HG03439 (cell line): ENCODE data around the gene SIRT7.

ENCODE experiments used
- ATAC-seq: cut with Tn5 transposase; IDR thresholded peaks from one replicate; pipeline ENCODE4 v1.9.1; 2021; ENCODE audit warnings: mild to moderate bottlenecking, moderate library complexity; ENCODE audit not compliant: unreplicated experiment

Gene SIRT7, protein sequence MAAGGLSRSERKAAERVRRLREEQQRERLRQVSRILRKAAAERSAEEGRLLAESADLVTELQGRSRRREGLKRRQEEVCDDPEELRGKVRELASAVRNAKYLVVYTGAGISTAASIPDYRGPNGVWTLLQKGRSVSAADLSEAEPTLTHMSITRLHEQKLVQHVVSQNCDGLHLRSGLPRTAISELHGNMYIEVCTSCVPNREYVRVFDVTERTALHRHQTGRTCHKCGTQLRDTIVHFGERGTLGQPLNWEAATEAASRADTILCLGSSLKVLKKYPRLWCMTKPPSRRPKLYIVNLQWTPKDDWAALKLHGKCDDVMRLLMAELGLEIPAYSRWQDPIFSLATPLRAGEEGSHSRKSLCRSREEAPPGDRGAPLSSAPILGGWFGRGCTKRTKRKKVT

DNA sequence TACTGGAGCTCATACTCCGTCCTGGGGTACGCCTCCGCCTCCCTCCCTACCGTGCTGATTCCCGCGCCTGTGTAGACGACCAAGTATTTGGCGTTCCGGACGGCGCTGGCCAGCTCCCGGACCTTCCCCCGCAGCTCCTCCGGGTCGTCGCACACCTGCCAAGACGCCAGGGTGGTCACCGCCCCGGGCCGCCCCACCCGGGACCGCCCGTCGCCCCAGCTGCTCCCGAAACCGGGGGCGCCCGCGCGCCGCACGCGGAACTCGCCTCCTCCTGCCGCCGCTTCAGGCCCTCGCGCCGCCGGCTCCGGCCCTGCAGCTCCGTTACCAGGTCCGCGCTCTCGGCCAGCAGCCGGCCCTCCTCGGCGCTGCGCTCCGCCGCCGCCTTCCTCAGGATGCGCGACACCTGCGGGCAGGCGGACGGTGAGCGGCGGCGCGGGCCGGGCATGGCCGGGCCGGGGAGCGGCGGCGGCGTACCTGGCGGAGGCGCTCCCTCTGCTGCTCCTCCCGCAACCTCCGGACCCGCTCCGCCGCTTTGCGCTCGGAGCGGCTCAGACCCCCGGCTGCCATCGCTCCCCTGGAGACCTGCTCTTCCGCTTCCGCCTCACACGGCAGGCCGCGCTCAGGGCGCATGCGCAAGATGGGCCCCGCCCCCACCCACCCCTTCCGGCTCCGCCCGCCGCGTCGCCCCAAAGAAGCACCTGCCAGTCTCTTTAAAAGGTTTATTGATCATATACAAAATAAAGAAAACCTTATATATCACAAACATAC, at the start of gene SIRT7:
SIRT7 (minus strand) TSS at position 612 of the 768 bp plus-strand sequence; CDS start at position 567, 45 bp downstream.
- peak; percentile 60 for ATAC-seq

DNA sequence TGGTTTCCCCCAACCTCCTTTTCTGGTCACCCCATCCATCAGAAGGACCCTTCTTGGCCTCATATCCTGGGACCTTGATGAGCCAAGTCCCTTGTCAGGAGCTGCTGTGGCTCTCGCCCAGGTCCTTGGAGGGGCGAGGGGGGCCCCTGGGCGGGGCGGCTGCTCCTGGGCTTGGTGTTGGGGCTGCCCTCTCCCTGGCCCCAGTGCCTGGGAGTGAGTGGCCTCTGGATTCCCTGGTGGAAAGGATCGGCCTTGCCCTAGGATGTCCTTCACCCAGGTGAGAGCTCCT, 49.2 kb upstream of the SIRT7 start:
- ATAC-seq = no peak

DNA sequence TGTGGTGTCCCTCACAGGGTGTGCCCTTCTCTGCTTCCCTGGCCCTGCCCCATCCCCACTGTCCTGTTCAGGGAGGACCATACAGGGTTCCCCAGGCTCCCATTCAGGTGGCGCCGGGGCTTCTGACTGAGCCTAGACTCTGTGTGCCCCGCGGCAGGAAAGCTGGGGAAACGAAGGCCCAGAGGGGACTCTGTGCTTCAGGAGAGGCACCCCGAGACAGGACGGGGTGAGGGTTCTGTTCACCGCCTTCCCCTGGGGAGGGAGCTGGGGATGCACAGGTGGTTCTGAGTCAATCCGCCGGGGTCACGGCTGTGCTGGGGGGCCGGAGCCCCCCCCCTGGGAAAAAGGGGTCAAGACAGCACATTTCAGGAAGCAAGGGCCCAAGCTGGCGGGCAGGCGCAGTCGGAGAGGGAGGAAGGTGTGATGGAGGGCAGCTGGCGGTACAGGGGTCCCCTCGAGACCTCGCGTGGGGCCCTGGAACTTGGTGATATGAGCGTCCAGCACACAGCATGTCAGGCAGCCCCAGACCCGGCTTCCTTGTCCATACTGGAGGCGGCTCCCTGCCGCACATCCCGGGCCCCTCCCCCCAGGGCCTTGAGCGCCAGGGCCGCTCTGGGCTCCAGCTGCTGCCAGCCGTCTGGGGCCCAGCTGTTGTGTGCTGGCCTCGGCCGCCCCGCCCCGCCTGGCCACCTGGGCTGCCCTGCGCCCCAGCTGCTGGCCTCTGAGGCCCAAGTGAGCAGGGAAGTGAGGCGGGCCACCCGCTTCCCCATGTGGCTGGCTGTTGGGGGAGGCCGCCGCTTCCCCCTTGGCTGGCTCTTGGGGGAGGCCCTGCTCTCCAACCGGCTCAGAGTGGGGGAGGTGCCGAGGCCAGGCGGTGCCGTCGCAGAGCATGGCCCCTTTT, 48.6 kb upstream of the SIRT7 start:
- no peak for ATAC-seq

DNA sequence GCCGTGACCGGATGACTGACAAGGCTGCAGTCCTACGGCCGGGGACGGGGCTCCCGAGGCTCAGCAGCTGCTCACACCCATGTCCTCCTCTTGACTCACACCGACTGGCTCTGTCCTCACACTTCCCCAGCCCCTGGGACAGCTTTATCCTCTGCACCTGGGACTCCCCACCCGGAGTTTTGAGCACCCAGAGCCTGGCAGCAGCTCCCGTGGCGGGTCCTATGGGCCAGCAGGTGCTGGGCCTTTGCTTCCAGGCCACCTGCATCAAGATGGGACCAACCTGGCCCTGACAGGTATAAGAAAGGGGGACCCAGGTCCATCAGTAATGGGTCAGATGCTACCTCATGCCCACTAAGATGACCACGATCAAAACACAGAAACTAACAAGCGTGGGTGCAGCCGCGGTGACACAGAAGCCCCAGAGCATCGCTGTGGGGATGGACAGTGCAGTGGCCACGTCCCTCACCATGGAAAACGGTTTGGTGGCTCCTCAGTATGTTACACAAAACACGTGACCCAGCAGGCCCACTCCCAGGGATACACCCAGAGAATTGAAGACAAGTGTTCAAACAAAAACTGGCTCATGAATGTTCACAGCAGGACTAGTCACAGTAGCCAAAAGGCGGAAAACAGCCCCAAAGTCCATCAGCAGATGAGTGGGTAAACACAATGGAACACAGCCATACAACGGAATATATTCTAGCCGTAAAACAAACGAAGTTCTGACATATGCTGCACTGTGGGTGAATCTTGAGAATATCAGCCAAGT, 46.3 kb upstream of the SIRT7 start:
- ATAC-seq = no peak

DNA sequence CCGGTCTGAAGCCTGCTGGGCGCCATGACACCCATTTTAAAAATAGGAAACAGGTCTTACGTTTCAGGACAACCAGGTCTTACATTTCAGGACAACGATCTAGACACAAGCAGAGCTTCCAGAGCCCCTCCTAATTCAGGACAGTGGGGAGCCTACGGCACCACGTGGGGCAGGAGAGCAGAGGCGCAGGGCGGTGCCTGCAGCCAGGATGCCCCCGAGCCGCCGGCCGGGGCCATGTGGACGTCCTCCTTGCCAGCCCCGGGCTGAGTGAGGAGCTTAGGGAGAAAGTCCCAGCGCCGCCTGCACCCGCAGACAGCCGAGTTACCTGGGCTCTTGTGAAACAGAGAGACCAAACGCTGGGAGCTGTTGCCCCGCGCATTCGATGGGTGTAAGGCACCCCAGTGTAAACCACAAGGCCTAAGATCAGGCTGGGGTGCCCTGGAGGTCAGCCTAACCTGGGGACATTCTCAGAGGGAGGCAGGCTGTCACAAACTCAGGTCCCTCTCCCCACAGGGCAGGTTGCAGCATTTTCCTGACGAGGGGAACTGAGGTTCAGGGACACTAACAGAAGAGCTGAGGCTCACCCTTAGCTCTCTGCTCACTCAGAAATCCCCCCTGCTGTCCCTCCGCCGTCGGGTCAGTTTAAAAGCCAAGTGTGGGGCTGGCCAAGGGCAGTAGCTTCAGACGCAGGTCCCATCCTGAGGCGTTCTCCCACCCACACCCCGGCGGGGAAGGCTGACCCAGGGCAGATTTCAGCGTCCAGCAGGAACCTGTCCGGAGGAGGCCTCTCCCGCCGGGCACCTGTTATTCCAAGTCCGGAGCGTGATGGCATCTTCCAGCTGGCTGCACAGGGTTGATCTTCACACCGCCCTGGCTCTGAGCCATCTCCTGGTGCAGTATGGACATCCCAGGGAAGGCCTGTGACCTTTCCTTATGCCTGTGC, 44.8 kb upstream of the SIRT7 start:
- no peak for ATAC-seq

DNA sequence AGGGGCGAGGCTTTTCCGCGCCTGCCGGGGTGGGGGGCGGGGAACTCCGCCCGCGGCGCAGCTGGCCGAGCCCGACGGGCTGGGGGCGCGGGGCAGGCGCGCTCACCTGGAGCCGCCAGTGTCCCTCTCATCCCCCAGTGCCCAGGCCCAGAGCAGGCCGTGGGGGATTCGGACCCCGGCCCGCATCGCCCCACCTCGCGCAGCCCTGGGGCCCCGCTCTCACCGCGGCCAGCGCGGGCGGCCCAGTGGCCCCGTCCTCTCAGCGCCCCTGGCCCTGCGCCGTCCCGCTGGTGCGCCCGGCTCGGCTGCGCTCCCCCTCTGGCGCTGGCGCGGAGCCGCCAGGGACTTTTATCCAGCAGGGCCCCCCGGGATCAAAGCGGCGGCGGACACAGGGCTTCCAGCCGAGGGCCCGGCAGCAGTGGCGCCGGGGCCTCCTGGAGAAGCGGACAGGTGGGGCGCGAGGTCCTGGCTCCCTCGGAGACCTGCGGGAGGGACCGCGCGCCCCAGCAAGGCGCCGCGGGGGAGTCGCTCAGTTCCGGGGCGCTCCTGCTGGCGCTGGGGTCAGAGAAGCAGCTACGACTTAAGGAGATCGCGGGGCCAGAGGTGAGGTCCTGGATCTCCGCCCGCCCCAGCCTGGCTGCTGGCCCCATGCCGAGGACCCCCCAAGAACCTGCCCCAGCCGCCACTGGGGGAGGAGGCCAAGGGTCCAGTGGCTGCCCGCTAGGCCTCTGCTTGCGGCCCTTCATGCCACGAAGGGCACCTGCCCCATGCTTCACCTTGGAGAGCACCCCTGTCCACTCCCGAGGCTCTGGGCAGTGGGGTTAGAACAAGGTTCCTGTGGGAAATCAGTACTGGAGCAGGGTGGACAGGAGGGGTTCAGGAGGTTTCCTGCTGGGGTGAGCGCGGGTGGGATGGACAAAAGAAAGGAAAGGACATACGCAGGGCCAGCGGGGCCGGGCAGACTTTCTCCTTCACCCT, 43.8 kb upstream of the SIRT7 start:
- ATAC-seq = no peak

DNA sequence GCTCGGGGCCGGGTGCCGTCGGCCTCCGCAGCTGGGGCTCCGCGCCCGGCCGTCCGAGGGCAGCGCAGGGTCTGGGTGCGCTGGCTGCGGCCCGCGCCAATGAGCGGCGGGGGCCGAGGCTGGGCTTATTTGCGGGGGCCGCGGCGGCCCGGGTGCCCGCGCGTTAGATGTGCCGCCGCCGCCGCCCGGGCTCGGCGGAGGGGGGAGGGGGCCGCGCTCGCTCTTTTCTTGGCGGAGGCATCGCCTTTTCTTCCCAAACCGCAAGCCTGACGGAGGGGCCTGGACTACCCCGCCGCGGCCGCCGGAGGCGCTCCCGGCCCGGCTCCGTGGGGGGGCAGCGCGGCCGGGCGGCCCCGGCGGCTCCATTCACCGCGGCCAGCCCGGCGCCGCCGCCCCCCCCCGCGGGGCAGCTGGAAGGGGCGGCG, 43.1 kb upstream of the SIRT7 start, which contains the start of gene NOTUM:
NOTUM (minus strand) TSS at position 101 of the 425 bp plus-strand sequence. CDS start 278 bp downstream, outside the sequence.
- ATAC-seq = no peak

DNA sequence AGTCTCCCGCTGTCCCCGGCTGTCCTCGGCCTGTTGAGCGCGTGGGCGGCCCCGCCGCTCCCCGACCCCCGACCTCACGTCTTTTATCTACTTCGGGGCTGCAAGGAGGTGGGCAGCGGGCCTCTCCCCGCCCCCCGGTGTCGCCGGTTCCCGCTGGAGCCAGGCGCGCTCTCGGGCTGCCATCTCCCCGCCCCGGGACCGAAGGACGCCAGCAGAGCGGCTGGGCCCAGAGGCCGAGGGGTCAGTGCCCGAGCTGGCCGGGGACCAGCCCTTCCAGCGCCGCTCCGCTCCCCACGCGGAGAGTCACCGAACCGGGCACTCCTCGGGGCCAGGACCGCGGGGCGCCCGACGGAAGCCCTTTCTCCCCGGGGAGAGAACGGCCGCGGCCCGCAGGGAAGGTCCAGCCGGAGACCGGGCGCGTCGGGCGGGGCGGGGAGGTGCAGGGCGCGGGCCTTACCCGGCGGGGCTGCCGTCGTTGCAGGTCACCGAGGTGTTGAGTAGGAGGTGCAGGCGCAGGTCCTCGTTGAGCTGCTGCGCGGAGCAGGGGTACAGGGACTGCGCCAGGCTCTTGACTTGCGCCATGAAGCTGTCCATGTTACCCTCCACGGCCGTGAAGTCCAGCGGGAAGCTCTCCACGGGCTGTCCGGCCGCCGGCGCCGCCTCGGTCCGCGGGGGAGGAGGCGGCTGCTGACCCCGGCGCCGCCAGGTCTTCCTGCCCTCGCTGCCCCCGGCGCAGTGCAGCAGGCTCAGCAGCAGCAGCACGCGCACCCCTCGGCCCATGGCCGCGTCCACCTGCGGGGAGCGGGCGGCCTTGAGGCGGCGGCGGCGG, 42.4 kb upstream of the SIRT7 start:
- no peak for ATAC-seq

DNA sequence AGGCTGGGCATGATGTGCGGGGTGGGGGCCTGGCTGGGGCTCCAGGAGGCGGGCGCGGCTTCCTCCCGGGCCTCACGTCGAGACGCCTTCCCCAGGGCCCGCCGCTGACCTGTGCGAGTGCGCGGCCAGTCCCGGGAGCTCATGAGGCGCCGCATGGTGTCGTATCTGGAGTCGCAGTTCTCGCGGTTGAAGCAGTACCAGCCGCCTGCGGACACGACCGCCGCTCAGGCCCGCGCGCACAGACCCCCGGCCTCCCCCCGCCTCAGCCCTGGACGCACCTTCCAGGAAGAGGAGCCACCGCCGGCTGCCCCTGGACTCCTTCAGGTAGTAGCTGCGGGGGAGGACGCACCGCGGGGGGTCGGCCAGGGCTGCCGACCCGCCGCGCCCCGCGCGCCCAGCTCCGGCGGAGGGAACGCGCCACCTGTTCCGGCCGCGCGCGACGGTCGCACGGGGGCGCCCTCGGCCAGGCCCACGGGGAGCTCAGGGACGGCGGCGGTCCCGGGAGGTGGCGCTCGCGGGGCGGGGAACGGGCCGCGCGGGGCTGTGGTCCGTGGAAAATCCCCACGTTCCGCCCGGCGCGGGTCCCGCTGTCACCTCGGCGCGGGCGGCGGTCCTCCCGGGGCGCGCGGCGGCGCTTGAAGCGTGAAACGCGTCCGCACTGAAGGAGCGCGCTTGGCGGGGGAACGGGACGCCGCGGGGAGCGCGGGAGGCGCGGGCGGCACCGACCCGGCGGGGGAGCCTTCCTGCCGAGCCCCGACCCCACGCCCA, 41.6 kb upstream of the SIRT7 start:
- ATAC-seq = no peak

DNA sequence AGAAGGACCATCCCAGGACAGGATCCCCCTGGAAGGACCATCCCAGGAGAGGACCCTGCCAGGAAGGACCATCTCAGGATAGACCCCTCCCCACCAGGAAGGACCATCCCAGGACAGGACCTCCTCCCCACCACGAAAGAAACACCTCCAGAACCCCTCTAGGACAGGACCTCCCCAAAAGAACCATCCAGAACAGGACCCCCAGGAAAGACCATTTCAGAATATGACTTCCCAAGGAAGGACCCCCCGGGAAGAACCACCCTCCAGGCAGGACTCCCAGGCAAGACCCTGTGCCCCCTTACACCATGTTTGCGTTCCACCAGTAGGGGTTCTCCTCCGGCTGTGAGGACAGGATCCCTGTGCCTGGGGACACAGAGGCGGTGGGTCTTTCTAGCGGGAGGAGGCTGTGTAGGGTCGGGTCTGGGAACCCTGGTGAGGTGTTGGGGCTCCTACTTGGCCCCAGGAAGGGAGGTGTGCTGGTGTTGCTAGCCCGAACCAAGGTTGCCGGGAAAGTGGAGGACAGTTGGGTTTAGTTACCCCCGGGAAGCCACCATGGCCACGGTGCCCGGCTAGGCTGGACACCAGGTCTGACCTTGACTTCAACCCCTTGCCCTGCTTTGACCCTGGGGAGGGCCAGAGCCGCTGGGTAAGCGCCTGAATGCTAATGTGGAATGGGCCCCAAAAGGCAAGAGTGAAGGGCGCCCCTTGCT, 40.8 kb upstream of the SIRT7 start:
- ATAC-seq = no peak

DNA sequence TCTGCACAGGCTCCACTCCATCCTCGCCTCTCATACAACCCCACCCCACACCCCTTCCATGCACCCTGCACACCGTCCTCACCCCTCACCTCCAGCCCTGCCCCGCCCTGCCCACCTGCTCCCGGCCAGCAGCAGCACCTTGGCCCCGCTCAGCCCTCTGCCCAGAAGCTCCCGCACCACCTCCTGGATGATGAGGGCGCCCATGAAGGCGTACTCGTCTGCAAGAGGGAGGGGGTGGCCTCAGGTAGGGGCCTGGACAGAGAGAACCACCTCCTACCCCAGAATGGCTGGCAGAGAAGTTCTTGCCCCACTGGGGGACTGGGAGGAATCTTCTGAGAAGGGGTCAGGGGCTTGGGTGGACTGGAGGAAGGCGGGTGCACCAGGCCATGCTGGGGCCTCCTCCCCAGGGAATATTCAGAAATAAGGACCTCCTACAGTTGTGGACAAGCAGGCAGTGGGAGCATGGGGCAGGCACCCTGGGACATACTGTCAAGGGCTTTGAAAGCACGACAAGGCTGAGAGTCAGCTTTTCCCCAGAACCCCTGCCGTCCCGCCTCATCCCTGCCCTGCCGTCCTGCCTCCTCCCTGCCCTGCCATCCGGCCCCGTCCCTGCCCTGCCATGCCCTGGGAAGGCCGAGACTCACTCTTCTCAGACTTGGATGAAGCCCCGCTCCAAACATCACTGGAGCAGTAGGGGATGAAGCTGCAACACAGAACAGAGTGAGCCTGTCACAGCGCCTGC, 39.9 kb upstream of the SIRT7 start:
- ATAC-seq = no peak

DNA sequence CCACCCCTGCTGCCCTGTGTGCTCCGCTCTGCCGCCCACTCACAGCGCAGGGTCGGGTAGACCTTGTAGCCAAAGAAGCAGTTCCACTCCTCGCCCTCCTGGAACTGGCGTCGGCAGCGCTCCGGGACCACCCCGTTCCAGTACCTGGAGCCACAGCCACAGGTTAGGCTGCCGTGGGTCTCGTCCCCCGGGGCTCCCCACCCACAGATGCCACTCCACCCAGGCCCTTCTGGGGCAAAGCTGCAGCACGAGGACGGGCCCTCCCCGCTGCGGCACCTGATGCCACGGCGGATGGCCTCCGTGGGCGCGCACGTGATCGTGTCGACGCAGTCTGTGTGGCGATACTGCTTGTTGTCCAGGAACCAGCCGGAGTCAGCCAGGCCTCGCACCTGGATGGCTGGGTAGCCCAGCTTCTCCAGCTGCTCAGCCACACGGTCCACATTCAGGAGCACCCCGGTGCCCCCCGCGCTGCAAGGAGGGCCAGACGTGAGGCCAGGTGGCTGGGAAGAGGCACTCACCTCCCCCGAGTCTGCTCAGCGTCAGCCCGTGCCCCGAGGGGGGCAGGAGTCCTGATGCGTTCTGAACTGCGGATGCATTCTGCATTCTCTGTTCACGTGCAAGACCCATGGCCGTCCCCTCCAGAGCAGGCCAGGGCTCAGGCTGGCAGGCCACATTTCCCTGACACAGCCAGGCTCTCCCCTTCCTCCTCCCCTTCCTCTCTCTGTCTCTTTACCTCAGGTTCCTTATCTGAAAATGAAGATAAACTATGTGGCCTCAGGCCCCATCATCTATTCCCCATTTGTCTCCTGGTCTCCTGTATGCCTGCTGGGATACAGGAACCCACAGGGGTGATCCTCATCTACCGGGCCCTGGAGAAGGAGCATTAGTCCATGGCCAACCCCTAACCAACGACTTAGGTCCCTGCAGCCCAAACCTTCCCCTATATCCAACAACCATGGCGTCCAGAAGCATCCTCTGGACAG, 38.9 kb upstream of the SIRT7 start:
- no peak for ATAC-seq

DNA sequence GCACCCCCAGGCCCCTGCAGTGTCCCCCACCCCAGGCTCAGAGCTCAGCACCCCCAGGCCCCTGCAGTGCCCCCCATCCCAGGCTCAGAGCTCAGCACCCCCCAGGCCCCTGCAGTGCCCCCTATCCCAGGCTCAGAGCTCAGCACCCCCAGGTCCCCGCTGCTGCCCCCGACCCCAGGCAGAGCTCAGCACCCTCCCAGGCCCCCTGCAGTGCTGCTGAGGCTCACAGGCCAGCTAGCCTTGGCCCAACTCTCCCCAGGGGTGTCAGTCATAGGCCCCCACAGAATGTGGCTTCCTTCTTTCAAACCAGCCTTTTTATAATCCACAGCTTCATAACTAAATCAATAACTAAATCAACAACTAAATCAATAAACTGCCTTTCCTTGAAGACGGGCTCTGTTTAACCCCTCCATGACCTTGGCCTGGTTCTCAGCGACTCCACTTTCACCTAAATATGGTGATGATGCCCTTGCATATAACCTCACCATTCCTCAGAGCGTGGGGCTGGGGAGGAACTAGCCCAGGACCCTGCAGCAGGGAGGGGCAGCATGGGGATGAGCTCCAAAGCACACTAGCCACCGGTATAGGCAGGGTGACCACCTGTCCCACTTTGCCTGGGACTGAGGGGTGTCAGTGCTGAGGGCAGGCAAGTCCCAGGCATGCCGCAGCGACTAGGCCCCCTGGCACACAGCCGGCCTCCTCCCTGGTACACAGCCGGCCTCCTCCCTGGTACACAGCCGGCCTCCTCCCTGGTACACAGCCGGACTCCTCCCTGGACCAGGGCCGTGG, 38.0 kb upstream of the SIRT7 start:
- no peak for ATAC-seq
